HCT116 (cell line): Measurements from ENCODE around the gene AP1M2. TPM values are rescaled to one million over a fixed set of nuclear protein-coding genes. Genes with fewer than 3 reads are reported as not detected.

Source experiments
- ATAC-seq: fragments of 200-7000 bp; cut with Tn5 transposase; 2 replicates; pipeline ENCODE4 v1.9.1; 2020; ENCODE audit warnings: mild to moderate bottlenecking, moderate library complexity
- BruUV-seq: library from RNA; stranded (reverse); fragments of 400-500 nt; replicated peaks from 2 replicates; lab custom pipeline; 2021; lab: Mats Ljungman, UMichigan
- CTCF ChIA-PET: fragments of 300-600 bp; sonication (Branson Sonifier 250); formaldehyde crosslinking; loops from one replicate; lab custom pipeline; 2021; ENCODE audit warnings: antibody characterized with exemption; lab: Charles Lee
- POLR2A ChIA-PET: fragments of 300-600, 350-600 bp; sonication (Branson Sonifier 250); formaldehyde crosslinking; loops from one replicate; lab custom pipeline; 2021; ENCODE audit warnings: antibody characterized with exemption; lab: Charles Lee
- RAD21 ChIA-PET, 2 experiments: fragments of 300-600 bp; sonication (Branson Sonifier 250); formaldehyde crosslinking; loops; one replicate each; lab custom pipeline; 2023; ENCODE audit warnings: low total read pairs in 2 of 2; ENCODE audit not compliant: uncharacterized antibody in 2 of 2, unreplicated experiment in 2 of 2, low non-redundant PET in 1 of 2; lab: Charles Lee
- DNase-seq: peaks from one replicate; pipeline ENCODE4 v3.0.0-alpha.2; 2010; ENCODE audit warnings: low read depth, low spot score
- H2AFZ ChIP-seq: fragments of 200-600 bp; shearing (Covaris generic), sonication (generic); 2 replicates; pipeline ENCODE4 v1.6.1; 2017; ENCODE audit warnings: low read depth, mixed run types, mixed read lengths, antibody characterized with exemption, low read length; ENCODE audit not compliant: poor library complexity, severe bottlenecking
- H3K27ac ChIP-seq: 2 replicates; pipeline ENCODE4 v1.5.1; 2012; ENCODE audit warnings: low read depth, low read length
- H3K27me3 ChIP-seq: fragments of 200-600 bp; sonication (generic); 2 replicates; pipeline ENCODE4 v1.6.1; 2016; ENCODE audit warnings: mixed run types, low read length, mixed read lengths; ENCODE audit not compliant: insufficient read depth
- H3K36me3 ChIP-seq, 2 experiments: fragments of 200-500 bp in 1 of 2; fragments of 200-600 bp in 1 of 2; sonication (Bioruptor generic) in 1 of 2; sonication (generic) in 1 of 2; 2 replicates each; pipeline versions ENCODE4 v1.5.1 to v1.6.1; 2014 to 2016; ENCODE audit warnings: low read length in 2 of 2, inconsistent platforms in 1 of 2, mixed read lengths in 1 of 2, mixed run types in 1 of 2; ENCODE audit not compliant: insufficient read depth in 2 of 2, control insufficient read depth in 1 of 2
- H3K4me1 ChIP-seq, 2 experiments: fragments of 200-600 bp in 1 of 2; sonication (generic) in 1 of 2; 2 replicates each; pipeline versions ENCODE4 v1.5.1 to v1.6.1; 2012 to 2017; ENCODE audit warnings: low read length in 2 of 2, inconsistent platforms in 1 of 2, mild to moderate bottlenecking in 1 of 2, mixed read lengths in 1 of 2, mixed run types in 1 of 2, moderate library complexity in 1 of 2; ENCODE audit not compliant: insufficient read depth in 2 of 2, control insufficient read depth in 1 of 2
- H3K4me2 ChIP-seq: fragments of 200-600 bp; sonication (generic); 2 replicates; pipeline ENCODE4 v1.6.1; 2017; ENCODE audit warnings: mixed run types, low read length, mixed read lengths
- H3K4me3 ChIP-seq, 2 experiments: fragments of 200-600 bp in 1 of 2; sonication (generic) in 1 of 2; replicated peaks in 1 of 2; 2 replicates each; pipeline ENCODE4 v1.5.1; 2011 to 2016; ENCODE audit warnings: low read length in 2 of 2, control low read depth in 1 of 2, low read depth in 1 of 2, mild to moderate bottlenecking in 1 of 2, mixed read lengths in 1 of 2, mixed run types in 1 of 2
- H3K79me2 ChIP-seq: fragments of 200-600 bp; sonication (generic); 2 replicates; pipeline ENCODE4 v1.6.1; 2017; ENCODE audit warnings: mild to moderate bottlenecking, mixed run types, low read length, moderate library complexity, mixed read lengths; ENCODE audit not compliant: insufficient read depth
- H3K9ac ChIP-seq: fragments of 200-600 bp; sonication (generic); 2 replicates; pipeline ENCODE4 v1.6.1; 2016; ENCODE audit warnings: low read length, mixed read lengths
- H3K9me2 ChIP-seq: fragments of 200-600 bp; sonication (generic), shearing (Covaris generic); 2 replicates; pipeline ENCODE4 v1.6.1; 2017; ENCODE audit warnings: mixed run types, mild to moderate bottlenecking, moderate library complexity; ENCODE audit not compliant: insufficient read depth
- H3K9me3 ChIP-seq, 2 experiments: fragments of 200-500 bp in 1 of 2; fragments of 200-600 bp in 1 of 2; sonication (Bioruptor generic) in 1 of 2; sonication (generic) in 1 of 2; 2 replicates each; pipeline ENCODE4 v1.6.1; 2014 to 2017; ENCODE audit warnings: low read length in 2 of 2, mixed read lengths in 2 of 2, inconsistent platforms in 1 of 2, low read depth in 1 of 2, mild to moderate bottlenecking in 1 of 2, mixed run types in 1 of 2, moderate library complexity in 1 of 2; ENCODE audit not compliant: control insufficient read depth in 1 of 2, insufficient read depth in 1 of 2
- H4K20me1 ChIP-seq: fragments of 200-600 bp; sonication (generic), shearing (Covaris generic); 2 replicates; pipeline ENCODE4 v1.6.1; 2017; ENCODE audit warnings: mixed run types, mild to moderate bottlenecking, moderate library complexity; ENCODE audit not compliant: insufficient read depth
- CBX3 ChIP-seq: IDR thresholded peaks from 2 replicates; pipeline ENCODE4 v1.6.1; 2012; ENCODE audit warnings: low read depth
- CEBPB ChIP-seq: IDR thresholded peaks from 2 replicates; pipeline ENCODE4 v1.6.1; 2012; ENCODE audit warnings: low read depth
- ELF1 ChIP-seq: IDR thresholded peaks from 2 replicates; pipeline ENCODE4 v1.6.1; 2012; ENCODE audit warnings: low read depth, borderline replicate concordance
- EZH2 ChIP-seq: fragments of 200-600 bp; sonication (generic); IDR thresholded peaks from 2 replicates; pipeline ENCODE4 v1.6.1; 2017; ENCODE audit warnings: antibody characterized with exemption, mixed run types
- FOSL1 ChIP-seq: IDR thresholded peaks from 2 replicates; pipeline ENCODE4 v1.6.1; 2012; ENCODE audit warnings: low read depth
- POLR2A ChIP-seq: IDR thresholded peaks from 2 replicates; pipeline ENCODE4 v1.7.0; 2011; ENCODE audit warnings: borderline replicate concordance; ENCODE audit not compliant: insufficient read depth, insufficient read length; ENCODE audit errors: extremely low read depth
- SP1 ChIP-seq: IDR thresholded peaks from 2 replicates; pipeline ENCODE4 v1.6.1; 2012; ENCODE audit warnings: low read depth
- TCF7L2 ChIP-seq: IDR thresholded peaks from 2 replicates; pipeline ENCODE4 v1.7.0; 2011; ENCODE audit warnings: borderline replicate concordance, inconsistent platforms; ENCODE audit not compliant: insufficient read depth, insufficient read length; ENCODE audit errors: extremely low read depth
- YY1 ChIP-seq: IDR thresholded peaks from 2 replicates; pipeline ENCODE4 v1.6.1; 2011; ENCODE audit warnings: low read length, low read depth, moderate library complexity, mild to moderate bottlenecking; ENCODE audit not compliant: insufficient replicate concordance; ENCODE audit errors: extremely low read depth
- intact Hi-C: fragments of 100-400 bp; cut with micrococcal nuclease; formaldehyde crosslinking; loops from 2 replicates; pipeline ENCODE4 v1.10.0; 2022
- total RNA-seq: library from RNA; stranded (reverse); gene quantifications from one replicate; pipeline ENCODE4 v1.2.1, GENCODE V29; 2021; ENCODE audit not compliant: unreplicated experiment
- TF ChIP-seq, protein P1 (sequence below): IDR thresholded peaks from 2 replicates; pipeline ENCODE4 v1.6.1; 2012; ENCODE audit warnings: low read depth
- TF ChIP-seq, protein P2 (sequence below): IDR thresholded peaks from 2 replicates; pipeline ENCODE4 v1.6.1; 2012
- TF ChIP-seq, protein P3 (sequence below): IDR thresholded peaks from 2 replicates; pipeline ENCODE4 v1.6.1; 2012
- TF ChIP-seq, protein P4 (sequence below): IDR thresholded peaks from 2 replicates; pipeline ENCODE4 v1.6.1; 2011; ENCODE audit warnings: mild to moderate bottlenecking, low read length, moderate library complexity; ENCODE audit not compliant: insufficient replicate concordance; ENCODE audit errors: extremely low read depth

AP1M2 gene
- total RNA-seq, 1 experiment from 2014 or later, result 111 TPM

DNA sequence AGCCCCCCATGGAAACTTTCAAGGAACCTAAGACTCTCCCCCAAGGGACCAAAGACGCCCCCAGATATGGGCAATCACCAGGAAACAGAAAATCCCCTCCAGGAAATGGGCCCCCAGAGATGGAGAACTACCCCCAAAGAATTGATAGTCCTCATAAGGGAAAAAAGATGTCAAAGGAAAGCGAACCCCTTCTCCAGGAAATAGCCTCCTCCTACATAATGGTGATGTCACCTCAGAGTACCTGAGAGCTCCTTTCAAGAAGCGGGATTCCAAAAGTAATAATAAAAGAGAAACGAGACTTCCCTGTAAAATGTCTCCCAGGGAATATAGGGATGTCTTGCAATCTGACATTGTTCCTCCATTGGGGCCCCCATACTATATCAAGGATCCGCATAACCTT, 19.5 kb downstream of the AP1M2 start:
- intact Hi-C loops, result loop anchor here (2.0 to 5.0 kb wide), 4 partner anchors 23 to 165 kb away; partner anchors contain the start of genes CDC37, ILF3 and KEAP1
- H2AFZ ChIP-seq, result no peak overlapping the region

More for the DNA sequence above, 19.5 kb downstream of the AP1M2 start:
- DNase-seq, result no peak
- CTCF ChIA-PET, result interaction anchor here (2.4 kb wide), 1 partner anchor 84 kb away, joined by 7 read pairs; no protein-coding TSS in a partner anchor
- no TSS peak for BruUV-seq
- Histone ChIP-seq H3K36me3 (peaks cover 0 to 7% of the 10 kb centered on the region in 2 experiments; a peak in 1 of 4 replicates), H3K4me3 (peak overlapping the region; percentile 67 to 84), H4K20me1 (no peaks in the 10 kb centered on the region), H3K4me2 (peak overlapping the region; percentile 98), H3K27ac (peak overlapping the region; percentile 59; the same call in 1 of the 2 replicates), H3K9ac (peak overlapping the region; percentile 66), H3K9me2 (no peaks in the 10 kb centered on the region)
- RAD21 ChIA-PET, result no interaction called here
- POLR2A ChIA-PET, result no interaction called here
- TF ChIP-seq FOSL1, result no peak
- TF ChIP-seq, protein P1, sequence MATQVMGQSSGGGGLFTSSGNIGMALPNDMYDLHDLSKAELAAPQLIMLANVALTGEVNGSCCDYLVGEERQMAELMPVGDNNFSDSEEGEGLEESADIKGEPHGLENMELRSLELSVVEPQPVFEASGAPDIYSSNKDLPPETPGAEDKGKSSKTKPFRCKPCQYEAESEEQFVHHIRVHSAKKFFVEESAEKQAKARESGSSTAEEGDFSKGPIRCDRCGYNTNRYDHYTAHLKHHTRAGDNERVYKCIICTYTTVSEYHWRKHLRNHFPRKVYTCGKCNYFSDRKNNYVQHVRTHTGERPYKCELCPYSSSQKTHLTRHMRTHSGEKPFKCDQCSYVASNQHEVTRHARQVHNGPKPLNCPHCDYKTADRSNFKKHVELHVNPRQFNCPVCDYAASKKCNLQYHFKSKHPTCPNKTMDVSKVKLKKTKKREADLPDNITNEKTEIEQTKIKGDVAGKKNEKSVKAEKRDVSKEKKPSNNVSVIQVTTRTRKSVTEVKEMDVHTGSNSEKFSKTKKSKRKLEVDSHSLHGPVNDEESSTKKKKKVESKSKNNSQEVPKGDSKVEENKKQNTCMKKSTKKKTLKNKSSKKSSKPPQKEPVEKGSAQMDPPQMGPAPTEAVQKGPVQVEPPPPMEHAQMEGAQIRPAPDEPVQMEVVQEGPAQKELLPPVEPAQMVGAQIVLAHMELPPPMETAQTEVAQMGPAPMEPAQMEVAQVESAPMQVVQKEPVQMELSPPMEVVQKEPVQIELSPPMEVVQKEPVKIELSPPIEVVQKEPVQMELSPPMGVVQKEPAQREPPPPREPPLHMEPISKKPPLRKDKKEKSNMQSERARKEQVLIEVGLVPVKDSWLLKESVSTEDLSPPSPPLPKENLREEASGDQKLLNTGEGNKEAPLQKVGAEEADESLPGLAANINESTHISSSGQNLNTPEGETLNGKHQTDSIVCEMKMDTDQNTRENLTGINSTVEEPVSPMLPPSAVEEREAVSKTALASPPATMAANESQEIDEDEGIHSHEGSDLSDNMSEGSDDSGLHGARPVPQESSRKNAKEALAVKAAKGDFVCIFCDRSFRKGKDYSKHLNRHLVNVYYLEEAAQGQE, result no peak
- no peak for TF ChIP-seq ELF1
- TF ChIP-seq, protein P2, sequence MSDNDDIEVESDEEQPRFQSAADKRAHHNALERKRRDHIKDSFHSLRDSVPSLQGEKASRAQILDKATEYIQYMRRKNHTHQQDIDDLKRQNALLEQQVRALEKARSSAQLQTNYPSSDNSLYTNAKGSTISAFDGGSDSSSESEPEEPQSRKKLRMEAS, result no peak
- no peak for TF ChIP-seq POLR2A
- TF ChIP-seq, protein P3, sequence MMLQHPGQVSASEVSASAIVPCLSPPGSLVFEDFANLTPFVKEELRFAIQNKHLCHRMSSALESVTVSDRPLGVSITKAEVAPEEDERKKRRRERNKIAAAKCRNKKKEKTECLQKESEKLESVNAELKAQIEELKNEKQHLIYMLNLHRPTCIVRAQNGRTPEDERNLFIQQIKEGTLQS, result no peak
- TF ChIP-seq SP1, result no peak
- TF ChIP-seq EZH2, result no peak
- TF ChIP-seq CBX3, result no peak
- no peak for TF ChIP-seq CEBPB
- TF ChIP-seq, protein P4, sequence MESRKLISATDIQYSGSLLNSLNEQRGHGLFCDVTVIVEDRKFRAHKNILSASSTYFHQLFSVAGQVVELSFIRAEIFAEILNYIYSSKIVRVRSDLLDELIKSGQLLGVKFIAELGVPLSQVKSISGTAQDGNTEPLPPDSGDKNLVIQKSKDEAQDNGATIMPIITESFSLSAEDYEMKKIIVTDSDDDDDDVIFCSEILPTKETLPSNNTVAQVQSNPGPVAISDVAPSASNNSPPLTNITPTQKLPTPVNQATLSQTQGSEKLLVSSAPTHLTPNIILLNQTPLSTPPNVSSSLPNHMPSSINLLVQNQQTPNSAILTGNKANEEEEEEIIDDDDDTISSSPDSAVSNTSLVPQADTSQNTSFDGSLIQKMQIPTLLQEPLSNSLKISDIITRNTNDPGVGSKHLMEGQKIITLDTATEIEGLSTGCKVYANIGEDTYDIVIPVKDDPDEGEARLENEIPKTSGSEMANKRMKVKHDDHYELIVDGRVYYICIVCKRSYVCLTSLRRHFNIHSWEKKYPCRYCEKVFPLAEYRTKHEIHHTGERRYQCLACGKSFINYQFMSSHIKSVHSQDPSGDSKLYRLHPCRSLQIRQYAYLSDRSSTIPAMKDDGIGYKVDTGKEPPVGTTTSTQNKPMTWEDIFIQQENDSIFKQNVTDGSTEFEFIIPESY, result no peak
- TF ChIP-seq YY1, result no peak
- no peak for TF ChIP-seq TCF7L2
- TF ChIP-seq, all 23 proteins: peak for 0
- H3K79me2 ChIP-seq, result peaks cover 22% of the 10 kb centered on the region
- no peaks in the 10 kb centered on the region for H3K9me3 ChIP-seq
- no peaks in the 10 kb centered on the region for H3K27me3 ChIP-seq
- H3K4me1 ChIP-seq, result peaks cover 31 to 53% of the 10 kb centered on the region in 2 experiments
- ATAC-seq, result no peak
